ELR (cell line): ENCODE results near the gene VPS54.
A peak's percentile ranks its signal among the peaks of the same experiment; 100 is the strongest.
"Not testable (repeated sequence)": the region's sequence is repeated elsewhere in the genome, so short reads cannot be mapped to it uniquely, and the experiment has no call there.

Experiments
- DNase-seq: peaks from one replicate; pipeline ENCODE4 v3.0.0-alpha.2; 2015; ENCODE audit warnings: low read depth

VPS54 gene

DNA sequence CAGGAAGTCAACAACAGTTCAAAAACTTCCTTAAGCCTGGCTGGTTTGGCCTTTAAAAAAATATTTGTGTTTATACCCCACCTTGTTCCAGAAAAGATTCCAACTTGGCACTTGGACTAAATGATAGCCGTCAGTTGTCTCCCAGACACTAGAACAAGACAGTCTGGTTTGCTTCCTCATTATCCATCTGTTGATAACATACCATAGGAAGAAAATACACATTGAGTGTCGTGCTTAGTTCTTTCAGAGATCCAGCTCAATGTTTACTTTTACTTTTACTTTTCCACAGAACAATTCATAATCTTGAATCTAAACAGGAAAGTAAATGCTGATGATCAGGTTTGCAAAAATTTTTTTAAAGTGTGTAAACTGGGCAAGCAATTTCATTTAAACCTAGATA, 2.4 kb upstream of the VPS54 start:
- DNase-seq: no peak

DNA sequence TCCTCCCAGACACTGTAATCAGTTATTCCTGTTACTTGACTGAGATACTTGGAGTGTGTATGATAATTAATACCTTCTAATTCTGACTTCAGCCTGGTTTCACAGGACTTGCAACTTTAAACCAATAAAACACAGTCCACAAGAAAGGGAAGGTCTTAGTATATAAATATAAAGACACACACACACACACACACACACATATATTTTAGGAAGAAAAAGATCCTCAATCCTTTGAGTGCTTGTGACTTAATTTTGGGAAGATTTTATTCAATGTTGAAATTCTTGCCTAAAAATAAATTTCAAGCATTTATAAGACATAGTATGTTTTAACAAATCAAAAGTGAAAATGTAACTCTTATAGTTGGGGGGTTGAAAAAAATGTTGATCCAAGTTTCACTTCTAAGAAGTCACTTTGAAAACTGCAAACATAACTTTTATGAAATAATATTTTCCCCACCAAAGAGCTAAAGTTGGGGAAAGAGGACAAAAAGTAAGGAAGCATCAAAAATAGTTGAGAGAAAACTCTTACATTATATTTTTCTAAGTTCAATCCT, 824 bp upstream of the VPS54 start:
- no peak for DNase-seq

DNA sequence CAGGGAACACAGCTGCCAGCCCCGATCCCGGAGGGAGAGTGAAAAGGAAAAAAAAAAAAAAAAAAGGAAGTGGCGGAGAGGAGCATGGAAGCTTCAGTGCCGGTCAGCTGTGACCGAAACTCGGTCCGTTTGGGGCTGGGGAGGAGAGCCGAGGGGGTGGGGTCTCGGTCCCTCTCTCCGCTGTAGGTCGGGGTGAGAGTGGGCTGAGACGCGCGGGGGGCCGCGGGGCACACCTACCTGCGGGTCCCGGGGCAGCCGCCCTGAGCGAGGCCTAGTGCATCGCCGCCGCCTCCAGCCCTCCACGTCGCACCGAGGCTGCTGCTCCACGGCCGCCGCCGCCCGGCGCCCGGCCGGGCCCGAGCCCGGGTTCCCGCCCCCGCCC, 536 bp downstream of the VPS54 start:
- DNase-seq: peak; percentile 65

DNA sequence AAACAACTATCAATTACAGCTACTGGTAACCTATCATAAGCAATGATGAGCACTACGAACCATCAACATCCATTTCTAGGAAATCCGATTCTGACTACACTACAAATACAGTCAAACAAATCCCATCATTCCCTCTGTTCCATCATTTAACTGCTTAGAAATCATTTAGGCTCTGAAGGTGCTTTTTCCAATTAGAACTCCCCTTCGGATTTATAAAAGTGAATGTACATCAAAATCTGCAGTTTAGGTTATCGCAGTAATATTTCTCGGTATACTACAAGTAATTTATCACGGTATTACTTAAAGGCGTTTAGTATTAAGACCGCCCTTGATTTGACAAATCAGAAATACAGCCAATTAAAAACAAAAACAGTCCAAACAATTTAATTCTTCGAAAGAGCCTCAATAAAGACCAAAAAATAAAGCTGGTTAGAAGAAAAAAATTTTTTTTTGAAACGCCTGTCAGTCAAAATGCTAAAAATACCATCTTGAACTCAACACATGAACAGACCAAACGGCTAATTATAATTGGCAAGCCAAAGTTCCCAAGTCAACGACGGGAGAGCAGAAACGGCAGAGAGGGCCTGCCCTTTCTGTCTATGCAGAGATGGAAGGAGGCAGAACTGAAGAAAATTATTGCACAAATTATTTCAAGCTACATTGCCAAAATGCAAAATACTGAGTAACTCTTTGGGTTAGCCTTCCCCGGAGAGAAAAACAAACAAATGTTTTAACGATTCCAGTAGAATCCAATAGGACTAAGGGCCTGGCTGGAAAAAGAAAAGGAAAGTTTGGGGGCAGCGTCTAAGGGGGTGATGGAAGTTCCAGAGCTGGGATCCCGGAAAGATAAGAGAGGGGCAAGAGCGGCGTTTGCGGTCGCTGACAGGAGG, 1.2 kb downstream of the VPS54 start:
- DNase-seq: peak; percentile 56

DNA sequence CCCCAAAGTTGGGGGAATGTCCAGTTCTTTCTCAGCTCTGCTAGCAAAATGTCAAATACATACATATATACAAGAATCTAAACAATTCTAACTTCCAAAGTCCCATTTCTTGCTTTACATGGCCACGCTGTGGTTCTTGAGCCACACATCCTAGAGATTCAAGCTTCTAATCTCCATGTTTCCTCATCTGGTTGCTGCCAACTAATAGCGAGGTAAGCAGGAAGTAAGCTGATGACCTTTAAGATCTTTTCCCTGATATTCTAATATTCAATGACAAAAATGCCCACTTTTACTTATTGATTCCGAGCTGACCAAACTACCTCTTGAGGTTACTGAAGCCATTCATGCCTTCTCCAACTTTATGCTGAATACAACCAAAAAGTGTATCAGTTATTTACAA, 3.3 kb downstream of the VPS54 start:
- DNase-seq: peak; percentile 45

DNA sequence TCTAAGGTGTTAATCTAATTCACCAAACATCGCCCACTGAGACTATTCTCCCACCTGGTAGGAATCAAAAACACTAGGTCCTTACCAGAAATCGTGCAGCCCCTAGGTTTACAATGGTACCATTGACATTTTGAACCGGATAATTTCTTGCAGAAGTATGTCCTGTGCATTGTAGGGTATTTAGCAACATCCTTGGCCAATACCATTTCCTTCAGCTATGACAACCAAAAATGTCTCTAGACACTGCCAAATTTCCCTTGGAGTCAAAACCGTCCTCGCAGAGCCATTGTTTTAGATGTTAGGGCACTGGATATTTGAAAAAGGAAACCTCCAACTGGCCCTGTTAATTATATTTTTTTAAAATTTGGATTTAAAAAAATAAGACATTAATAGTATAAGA, 3.8 kb downstream of the VPS54 start:
- no peak for DNase-seq

DNA sequence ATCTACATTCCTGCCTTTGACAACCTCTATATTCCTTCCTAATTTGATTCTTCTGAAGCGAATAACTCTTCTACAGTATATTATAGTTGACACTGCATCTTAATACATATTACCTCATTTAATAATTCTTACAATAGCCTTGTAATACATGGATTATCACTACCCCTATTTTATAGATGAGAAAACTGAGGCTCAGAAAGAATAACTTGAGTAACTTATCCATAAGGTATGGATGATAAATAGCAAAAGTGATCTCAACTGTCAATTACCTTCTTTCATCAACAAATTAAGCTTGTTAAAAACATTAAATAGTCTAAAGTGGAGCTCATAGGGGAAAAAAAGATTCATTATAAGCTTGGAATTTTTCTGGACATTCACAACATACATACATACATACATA, 4.6 kb downstream of the VPS54 start:
- DNase-seq: no peak

DNA sequence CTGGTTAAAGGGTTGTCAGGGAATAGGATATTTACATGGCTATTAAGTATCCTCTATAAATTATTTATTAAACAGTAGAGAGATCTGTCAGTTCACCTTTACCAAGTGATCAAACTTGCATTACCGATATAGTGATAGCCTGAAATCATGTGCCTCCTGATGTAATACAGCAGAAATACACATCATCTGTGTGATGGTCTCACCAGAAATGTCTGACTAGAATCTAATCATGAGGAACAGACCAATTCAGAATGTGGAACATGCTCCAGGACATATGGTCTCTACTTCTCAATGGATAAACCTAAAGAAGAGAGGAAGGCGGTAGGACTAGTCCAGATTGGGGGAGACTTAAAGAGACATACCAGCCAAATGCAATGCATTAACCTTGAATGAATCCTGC, 6.2 kb downstream of the VPS54 start:
- DNase-seq: no peak

DNA sequence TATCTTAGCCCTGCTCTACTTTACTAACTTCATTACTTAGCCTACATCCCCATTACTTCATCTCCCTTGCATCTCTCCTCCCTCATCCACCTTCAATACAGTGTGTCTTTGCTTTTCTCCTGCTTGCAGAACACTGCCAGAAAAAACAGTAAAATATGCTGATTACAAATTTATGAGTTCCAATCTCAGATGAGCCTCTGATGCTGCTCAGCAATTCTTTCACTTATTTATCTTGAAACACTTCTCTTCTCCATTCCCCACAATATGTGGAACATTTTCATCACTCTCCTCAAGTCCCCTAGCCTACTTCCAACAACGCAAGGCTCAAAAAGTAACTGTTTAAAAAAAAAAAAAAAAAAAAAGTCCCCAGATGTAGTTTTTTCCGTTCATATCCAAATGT, 7.1 kb downstream of the VPS54 start:
- no peak for DNase-seq

DNA sequence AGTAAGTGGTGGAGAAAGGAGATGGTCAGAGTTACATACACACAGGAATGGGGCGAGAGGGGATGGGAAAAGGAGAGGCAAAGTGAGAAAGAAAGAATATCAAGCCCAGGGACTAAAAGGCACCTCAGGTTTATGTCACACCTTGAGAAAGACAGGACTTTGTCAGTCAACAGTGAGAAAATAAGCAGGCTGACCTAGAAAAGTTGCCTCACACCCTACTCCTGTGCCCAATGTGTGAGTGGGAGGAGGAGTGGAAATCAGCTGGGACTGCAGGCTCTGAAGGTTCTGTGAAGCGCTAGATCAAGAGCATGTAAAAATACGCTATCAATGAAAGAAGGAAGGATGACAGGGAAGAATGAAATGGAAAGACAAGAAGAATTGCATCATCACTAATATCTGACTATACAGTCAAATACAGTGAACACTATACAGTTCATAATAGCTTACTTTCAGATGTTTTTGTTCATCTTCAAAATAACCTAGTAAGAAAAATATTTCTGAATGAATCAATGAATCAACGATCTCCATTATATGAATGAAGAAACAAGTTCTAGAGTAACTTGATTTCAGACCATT, 10.7 kb downstream of the VPS54 start:
- no peak for DNase-seq

DNA sequence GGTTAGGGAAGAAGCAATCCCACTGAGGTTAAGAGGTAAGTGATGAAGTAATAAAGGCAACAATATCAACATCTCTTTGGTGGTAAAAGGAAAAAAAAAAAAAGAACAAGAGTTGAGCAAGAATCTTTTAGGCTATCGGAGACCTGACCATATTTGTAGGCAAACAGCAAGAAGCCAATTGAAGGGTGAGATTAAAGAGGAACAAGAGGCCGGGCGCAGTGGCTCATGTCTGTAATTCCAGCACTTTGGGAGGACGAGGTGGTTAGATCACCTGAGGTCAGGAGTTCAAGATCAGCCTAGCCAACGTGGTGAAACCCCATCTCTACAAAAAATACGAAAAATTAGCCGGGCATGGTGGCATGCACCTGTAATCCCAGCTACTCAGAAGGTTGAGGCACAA, 11.3 kb downstream of the VPS54 start:
- no peak for DNase-seq

DNA sequence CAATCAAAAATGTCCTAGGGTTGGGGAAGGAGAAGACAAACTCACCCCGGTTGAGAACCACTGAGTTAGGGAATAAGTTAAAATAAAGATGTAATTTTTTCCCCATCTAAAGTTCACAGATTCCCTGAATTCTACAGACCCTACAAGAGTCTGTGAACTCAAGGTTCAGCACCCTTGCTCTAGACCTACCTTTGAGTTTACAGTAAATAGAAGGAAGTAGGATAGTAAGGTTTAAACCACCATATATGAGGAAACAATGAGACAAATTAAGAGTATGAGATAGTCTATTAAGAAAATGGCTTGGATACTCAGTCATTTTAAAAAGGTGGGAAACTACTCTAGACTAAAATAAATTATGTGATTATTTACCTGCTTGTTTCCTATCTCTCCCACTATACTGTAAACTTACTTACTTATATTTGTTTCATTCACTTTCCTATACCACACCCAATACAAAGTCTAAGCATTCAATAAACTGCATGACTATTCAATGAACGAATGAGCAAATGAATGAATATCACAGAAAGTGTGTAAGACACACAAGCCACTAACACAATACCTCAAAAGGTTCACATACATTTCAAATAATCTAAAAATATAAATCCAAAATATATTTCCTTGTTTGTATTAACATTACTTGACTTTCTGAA, 13.4 kb downstream of the VPS54 start:
- DNase-seq: no peak

DNA sequence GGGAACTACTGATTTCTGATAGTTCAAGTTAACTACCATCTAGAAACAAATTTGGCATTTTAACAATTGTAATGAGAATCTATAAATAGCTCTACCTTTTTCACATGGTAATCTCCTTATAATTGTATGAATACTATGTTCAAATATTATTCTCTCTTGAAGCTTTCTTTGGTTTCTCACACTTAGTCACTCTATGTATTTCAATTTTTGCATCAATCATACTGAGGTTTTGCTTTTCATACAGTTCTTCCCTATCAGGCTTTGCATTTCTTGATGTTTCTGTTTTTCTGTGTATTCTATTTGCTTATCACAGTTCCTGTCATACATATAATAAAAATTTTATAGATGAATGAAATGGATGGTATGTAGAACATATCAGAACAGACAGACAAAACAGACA, 16.0 kb downstream of the VPS54 start:
- DNase-seq: no peak

DNA sequence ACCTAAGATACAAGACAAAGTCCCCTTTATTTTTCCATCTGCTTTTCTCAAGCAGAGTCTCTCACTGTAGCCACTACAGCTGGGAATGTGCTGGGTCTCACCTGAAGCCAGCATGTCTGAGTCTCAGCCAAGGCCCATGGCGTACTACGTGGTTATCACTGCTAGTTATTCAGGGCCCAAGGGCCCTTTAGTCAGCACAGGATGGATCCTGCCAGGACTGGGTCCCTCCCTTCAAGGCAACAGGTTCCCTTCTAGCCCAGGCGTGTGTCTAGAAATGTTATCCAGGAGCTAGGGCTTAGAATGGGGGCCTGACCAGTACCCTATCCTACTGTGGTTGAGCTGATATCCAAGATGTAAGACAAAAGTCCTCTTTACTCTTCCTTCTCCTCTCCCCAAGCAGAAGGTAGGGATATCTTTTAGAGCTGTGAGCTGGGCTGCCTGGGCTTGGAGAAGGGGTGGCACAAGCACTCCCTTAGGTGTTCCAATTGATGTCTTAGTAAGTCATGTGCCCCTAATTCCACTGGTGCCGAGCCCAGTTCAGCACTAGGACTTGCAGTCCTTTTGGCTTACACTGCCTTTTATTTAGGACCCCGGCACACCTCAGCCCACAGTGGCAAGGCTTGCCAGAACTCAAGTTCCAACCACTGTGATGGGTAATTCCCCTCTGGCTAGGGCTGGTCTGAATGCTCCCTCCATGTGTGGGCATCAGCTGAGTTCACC, 17.7 kb downstream of the VPS54 start:
- DNase-seq: no peak

DNA sequence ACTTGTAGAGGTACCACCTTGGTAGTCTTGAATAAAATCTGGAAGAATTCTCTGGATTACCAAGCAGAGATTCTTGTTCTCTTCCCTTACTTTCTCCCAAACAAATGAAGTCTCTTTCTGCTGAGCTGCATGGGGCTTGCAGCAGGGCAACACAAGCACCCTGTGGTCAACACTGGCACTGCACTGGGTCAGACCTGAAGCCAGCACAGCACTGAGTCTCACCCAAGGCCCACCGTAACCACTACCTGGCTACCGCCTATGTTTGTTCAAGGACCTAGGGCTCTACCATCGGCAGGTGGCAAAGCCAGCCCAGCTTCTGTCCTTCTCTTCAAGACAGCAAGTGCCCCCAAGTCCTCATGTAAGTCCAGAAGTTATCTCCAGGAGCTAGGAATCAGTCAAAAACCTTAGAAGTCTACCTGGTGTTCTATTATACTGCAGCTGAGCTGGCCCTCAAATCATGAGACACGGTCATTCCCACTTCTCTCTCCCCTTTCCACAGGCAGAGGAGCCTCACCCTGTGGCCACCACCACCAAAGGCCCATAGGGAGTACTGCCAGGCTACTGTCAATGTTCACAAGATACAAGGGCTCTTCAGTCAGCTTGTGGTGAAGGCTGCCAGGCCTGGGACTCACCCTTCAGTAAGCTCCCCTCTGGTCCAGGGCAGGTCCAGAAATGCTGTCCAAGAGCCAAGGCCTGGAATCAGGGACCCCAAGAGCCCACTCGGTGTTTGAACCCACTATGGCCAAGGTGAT, 18.4 kb downstream of the VPS54 start:
- DNase-seq: no peak

DNA sequence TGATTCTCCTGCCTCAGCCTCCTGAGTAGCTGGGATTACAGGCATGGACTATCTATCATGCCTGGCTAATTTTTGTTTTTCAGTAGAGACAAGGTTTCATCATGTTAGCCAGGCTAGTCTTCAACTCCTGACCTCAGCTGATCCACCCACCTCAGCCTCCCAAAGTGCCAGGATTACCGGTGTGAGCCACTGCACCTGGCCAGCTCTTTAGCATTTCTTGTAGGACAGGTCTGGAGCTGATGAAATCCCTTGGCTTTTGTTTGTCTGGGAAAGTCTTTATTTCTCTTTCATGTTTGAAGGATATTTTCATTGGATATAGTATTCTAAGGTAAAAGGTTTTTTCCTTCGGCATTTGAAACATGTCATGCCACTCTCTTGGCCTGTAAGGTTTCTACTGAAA, 20.2 kb downstream of the VPS54 start:
- no peak for DNase-seq

DNA sequence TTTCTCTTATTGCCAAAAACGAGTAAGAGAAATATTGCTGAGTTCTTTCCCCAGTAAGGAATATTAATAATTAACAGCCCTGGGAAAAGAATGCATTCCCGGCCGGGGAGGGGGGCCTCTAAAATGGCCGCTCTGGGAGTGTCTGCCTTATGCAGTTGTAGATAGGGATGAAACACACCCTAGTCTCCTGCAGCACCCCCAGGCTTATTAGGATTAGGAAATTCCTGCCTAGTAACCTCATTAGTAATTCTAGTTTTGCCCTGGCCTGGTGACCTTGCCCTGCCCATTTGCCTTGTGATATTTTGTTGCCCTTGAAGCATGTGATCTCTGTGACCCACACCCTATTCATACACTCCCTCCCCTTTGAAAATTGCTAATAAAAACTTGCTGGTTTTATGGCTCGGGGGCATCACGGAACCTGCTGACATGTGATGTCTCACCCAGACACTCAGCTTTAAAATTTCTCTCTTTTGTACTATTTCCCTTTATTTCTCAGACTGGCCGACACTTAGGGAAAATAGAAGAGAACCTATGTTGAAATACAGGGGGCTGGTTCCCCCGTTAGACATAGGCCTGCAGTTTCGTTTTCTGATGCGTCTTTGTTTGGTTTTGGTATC, 22.5 kb downstream of the VPS54 start:
- not testable (repeated sequence) for DNase-seq

DNA sequence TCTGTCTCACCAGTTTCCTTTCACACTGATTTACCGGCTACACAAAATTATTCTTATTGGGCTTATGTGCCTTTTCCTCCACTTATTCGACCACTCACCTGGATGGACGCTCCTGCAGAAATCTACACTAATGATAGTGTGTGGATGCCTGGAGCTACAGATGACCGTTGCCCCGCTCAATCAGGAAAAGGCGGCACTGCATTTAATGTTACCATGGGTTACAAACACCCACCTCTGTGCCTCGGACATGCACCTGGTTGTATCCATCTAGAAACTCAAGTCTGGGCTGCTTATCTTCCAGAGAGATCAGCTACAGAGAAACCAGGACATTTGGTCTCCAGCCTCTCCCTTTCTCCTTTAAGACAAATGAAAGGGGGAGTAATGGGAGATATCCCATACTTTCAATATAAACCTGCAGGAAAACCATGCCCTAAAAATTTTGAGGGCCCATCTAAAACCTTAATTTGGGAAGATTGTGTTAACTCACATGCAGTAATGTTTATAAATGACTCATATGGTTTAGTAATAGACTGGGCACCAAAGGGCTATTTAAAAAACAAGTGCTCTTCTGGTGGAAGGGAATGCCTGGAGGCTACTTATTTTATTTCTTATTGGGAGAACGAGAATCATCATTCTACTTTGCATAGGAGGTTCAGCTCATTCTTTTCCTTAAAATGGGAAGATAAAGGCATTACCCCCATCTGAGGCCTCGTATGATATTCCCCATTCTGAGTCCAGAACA, 24.7 kb downstream of the VPS54 start:
- DNase-seq: peak; percentile 36

DNA sequence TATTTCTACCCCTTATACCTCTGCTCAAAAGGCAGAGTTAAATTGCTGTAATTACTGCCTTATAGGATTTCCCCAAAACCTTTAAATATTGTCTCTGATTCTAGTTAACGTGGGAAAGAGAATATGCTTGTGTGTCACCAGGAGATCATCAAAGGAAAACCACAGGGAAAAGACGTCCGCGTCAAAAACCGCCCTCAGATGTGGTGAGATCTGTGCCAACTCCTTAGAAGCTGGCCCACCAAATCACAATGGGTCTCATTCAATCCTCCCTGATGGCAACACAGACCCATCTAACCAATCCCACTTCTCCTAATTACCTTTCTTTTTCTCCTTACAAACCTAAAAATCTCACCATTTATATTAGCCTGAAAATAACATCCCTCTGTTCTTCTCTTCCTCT, 25.4 kb downstream of the VPS54 start:
- DNase-seq: no peak

DNA sequence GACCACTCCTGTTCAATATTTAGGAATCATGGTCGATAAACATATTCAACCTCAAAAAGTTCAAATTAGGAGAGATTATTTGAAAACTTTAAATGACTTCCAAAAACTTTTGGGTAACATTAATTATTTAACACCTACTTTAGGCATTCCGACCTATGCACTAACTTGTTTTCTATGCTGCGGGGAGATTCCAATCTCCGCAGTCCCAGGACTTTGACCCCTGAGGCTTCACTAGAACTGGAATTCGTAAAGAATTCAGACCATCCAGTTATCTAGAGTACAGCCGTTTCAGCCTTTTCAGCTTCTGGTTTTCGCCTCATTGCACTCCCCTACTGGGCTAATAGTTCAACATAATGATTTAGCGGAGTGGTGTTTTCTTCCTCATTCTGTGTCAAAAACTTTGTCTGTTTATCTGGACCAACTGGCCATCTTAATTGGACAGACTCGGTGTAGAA, 26.1 kb downstream of the VPS54 start:
- DNase-seq: not testable (repeated sequence)
